DOHH2 (cell line): ENCODE measurements around the gene MAST3.

ENCODE experiments used
- CTCF ChIP-seq: fragments of 200-600 bp; sonication (generic); IDR thresholded peaks from one replicate; pipeline ENCODE4 v1.5.1; 2014; ENCODE audit warnings: antibody characterized with exemption, mild to moderate bottlenecking, low read depth, low read length; ENCODE audit not compliant: poor library complexity, severe bottlenecking
- EZH2phosphoT487 ChIP-seq: fragments of 200-600 bp; sonication (generic); IDR thresholded peaks from 2 replicates; pipeline ENCODE4 v1.6.1; 2017; ENCODE audit warnings: borderline replicate concordance, mild to moderate bottlenecking, antibody characterized with exemption, low read length, moderate library complexity, mixed read lengths

- no peak for TF ChIP-seq CTCF
- no peak for TF ChIP-seq EZH2phosphoT487
Observed at GRCh38 chr19:18160971-18161635, 63.5 kb downstream of the MAST3 start.
